A673 (cell line): Measurements from ENCODE around the gene GNG7. TPM values are rescaled to one million over a fixed set of nuclear protein-coding genes. Genes with fewer than 3 reads are reported as not detected.

Source experiments
- BruUV-seq: library from RNA; stranded (reverse); fragments of 400-500 nt; replicated peaks from 2 replicates; lab custom pipeline; 2021; lab: Mats Ljungman, UMichigan
- CTCF ChIA-PET: fragments of 300-600 bp; sonication (Branson Sonifier 250); formaldehyde crosslinking; loops from one replicate; lab custom pipeline; 2022; ENCODE audit warnings: antibody characterized with exemption; lab: Charles Lee
- POLR2A ChIA-PET: fragments of 300-600 bp; sonication (Branson Sonifier 250); formaldehyde crosslinking; loops from one replicate; lab custom pipeline; 2022; ENCODE audit warnings: antibody characterized with exemption; ENCODE audit not compliant: low non-redundant PET; lab: Charles Lee
- DNase-seq: peaks from one replicate; pipeline ENCODE4 v3.0.0-alpha.2; 2015; ENCODE audit warnings: low spot score
- H3K27ac ChIP-seq: fragments of 200-600 bp; sonication (generic); 2 replicates; pipeline ENCODE4 v1.5.1; 2016; ENCODE audit warnings: mixed run types, low read depth, mild to moderate bottlenecking, mixed read lengths, antibody characterized with exemption, low read length; ENCODE audit not compliant: poor library complexity, severe bottlenecking
- H3K27me3 ChIP-seq: fragments of 200-600 bp; sonication (generic); replicated peaks from 2 replicates; pipeline ENCODE4 v1.6.1; 2017; ENCODE audit warnings: mixed run types, low read depth, mild to moderate bottlenecking, mixed read lengths, antibody characterized with exemption, low read length; ENCODE audit not compliant: insufficient read depth, poor library complexity
- H3K36me3 ChIP-seq: fragments of 200-600 bp; sonication (generic); 2 replicates; pipeline ENCODE4 v1.6.1; 2016; ENCODE audit warnings: mixed run types, mild to moderate bottlenecking, mixed read lengths, antibody characterized with exemption, low read length; ENCODE audit not compliant: insufficient read depth, poor library complexity, severe bottlenecking
- H3K4me1 ChIP-seq: fragments of 200-600 bp; sonication (generic); 2 replicates; pipeline ENCODE4 v1.6.1; 2017; ENCODE audit warnings: mixed run types, mild to moderate bottlenecking, mixed read lengths, antibody characterized with exemption, low read length; ENCODE audit not compliant: insufficient read depth, poor library complexity, severe bottlenecking
- H3K4me3 ChIP-seq: fragments of 200-600 bp; sonication (generic); 2 replicates; pipeline ENCODE4 v1.5.1; 2016; ENCODE audit warnings: low read depth, mixed run types, mild to moderate bottlenecking, mixed read lengths, low read length; ENCODE audit not compliant: poor library complexity, severe bottlenecking
- H3K9me3 ChIP-seq: fragments of 200-600 bp; sonication (generic); 2 replicates; pipeline ENCODE4 v1.6.1; 2016; ENCODE audit warnings: mixed run types, low read depth, mild to moderate bottlenecking, mixed read lengths, antibody characterized with exemption, low read length; ENCODE audit not compliant: poor library complexity, severe bottlenecking
- CTCF ChIP-seq: fragments of 300-800, 200-600 bp; sonication (generic); conservative IDR thresholded peaks from 2 replicates; pipeline ENCODE4 v1.5.1; 2017; ENCODE audit warnings: low read depth, mild to moderate bottlenecking, antibody characterized with exemption, low read length, moderate library complexity, mixed read lengths
- EZH2 ChIP-seq: fragments of 200-600 bp; sonication (generic); IDR thresholded peaks from 2 replicates; pipeline ENCODE4 v1.6.1; 2017; ENCODE audit warnings: borderline replicate concordance, low read depth, mild to moderate bottlenecking, mixed read lengths, antibody characterized with exemption, low read length; ENCODE audit not compliant: poor library complexity, severe bottlenecking
- intact Hi-C: fragments of 100-400 bp; cut with micrococcal nuclease; formaldehyde crosslinking; loops from one replicate; pipeline ENCODE4 v1.10.0; 2022; ENCODE audit not compliant: unreplicated experiment
- total RNA-seq: library from RNA; stranded (reverse); gene quantifications from 2 replicates; pipeline ENCODE4 v1.2.3, GENCODE V29; 2021

Gene GNG7
- total RNA-seq, 1 experiment from 2014 or later: 0.30 TPM

GRCh38 chr19:2503521-2504109 lies 198.9 kb downstream of the GNG7 start:
- H3K4me1 ChIP-seq: peaks cover 8% of the 10 kb centered on the region
- H3K9me3 ChIP-seq: no peaks in the 10 kb centered on the region
- H3K36me3 ChIP-seq: no peaks in the 10 kb centered on the region
- no peaks in the 10 kb centered on the region for H3K27me3 ChIP-seq
- DNase-seq: no peak
- peak overlapping the region; percentile 32 for H3K27ac ChIP-seq
- ChIA-PET POLR2A (interaction anchor here (0.6 to 0.9 kb wide), 2 partner anchors 28 to 40 kb away, joined by 5 to 10 read pairs; partner anchors contain the start of gene GADD45B), CTCF (no interaction called here)
- intact Hi-C loops: no loop called here
- no TSS peak for BruUV-seq
- TF ChIP-seq EZH2: no peak
- no peak for TF ChIP-seq CTCF
- no peak overlapping the region for H3K4me3 ChIP-seq

- ChIA-PET POLR2A (no interaction called here), CTCF (no interaction called here)
- Histone ChIP-seq H3K4me1 (no peaks in the 10 kb centered on the region), H3K27ac (no peak overlapping the region), H3K27me3 (no peaks in the 10 kb centered on the region), H3K9me3 (no peaks in the 10 kb centered on the region), H3K4me3 (no peak overlapping the region), H3K36me3 (no peaks in the 10 kb centered on the region)
- intact Hi-C loops: no loop called here
- DNase-seq: no peak
- BruUV-seq: no TSS peak
- no peak for TF ChIP-seq EZH2
- TF ChIP-seq CTCF: no peak
These were observed 201.6 kb downstream of the GNG7 start for GRCh38 chr19:2500841-2501261.

GRCh38 chr19:2500156-2500555 lies 202.3 kb downstream of the GNG7 start:
- Histone ChIP-seq H3K27ac (no peak overlapping the region), H3K27me3 (no peaks in the 10 kb centered on the region), H3K9me3 (no peaks in the 10 kb centered on the region), H3K4me3 (no peak overlapping the region), H3K4me1 (peaks cover 5% of the 10 kb centered on the region), H3K36me3 (no peaks in the 10 kb centered on the region)
- intact Hi-C loops: no loop called here
- CTCF ChIA-PET: no interaction called here
- TF ChIP-seq EZH2 (no peak), CTCF (no peak)
- no peak for DNase-seq
- POLR2A ChIA-PET: no interaction called here
- BruUV-seq: no TSS peak
